ENCODE measurements around the gene ZNF280B. TPM values are rescaled to one million over a fixed set of nuclear protein-coding genes. Genes with fewer than 3 reads are reported as not detected.

ZNF280B gene
- total and polyA plus RNA-seq, 2 experiments from 2014 or later: 5.5 to 6.7 TPM

- H3K27me3 Mint-ChIP-seq (ENCODE audit: insufficient read depth, low read depth, poor library complexity): peaks cover 76% of the 10 kb centered on the region
Measured at GRCh38 chr22:22465094-22465602, 43.4 kb downstream of the ZNF280B start.

More at GRCh38 chr22:22465094-22465602, 43.4 kb downstream of the ZNF280B start:
- no peaks in the 10 kb centered on the region for H3K9me2 ChIP-seq (ENCODE audit: insufficient read depth)
- no peaks in the 10 kb centered on the region; the same call in 2 of the 3 replicates for H3K4me1 Mint-ChIP-seq
- peaks cover 15% of the 10 kb centered on the region; the same call in 2 of the 3 replicates for H3K36me3 Mint-ChIP-seq (ENCODE audit: low read depth)
- no peak for TF ChIP-seq ZNF462 (CRISPR knock-in tag; IDR thresholded peaks at IDR 0.05)
- TF ChIP-seq EZH2phosphoT487 (IDR thresholded peaks at IDR 0.05; ENCODE audit: unreplicated experiment): no peak
- TF ChIP-seq NANOG (IDR thresholded peaks at IDR 0.05; ENCODE audit: borderline replicate concordance): no peak
- TF ChIP-seq ZNF331 (CRISPR knock-in tag; IDR thresholded peaks at IDR 0.05; ENCODE audit: low read depth): no peak
- TF ChIP-seq CREB1 (CRISPR knock-in tag; IDR thresholded peaks at IDR 0.05; ENCODE audit: low read depth): no peak
- no peak for TF ChIP-seq REST (IDR thresholded peaks at IDR 0.05; ENCODE audit: unreplicated experiment)
- no peak for TF ChIP-seq ZNF114 (CRISPR knock-in tag; IDR thresholded peaks at IDR 0.05)
- no peak for TF ChIP-seq CTCF (conservative IDR thresholded peaks at IDR 0.05; ENCODE audit: low read depth in 2 of 2)
- TF ChIP-seq STAT1 (IDR thresholded peaks at IDR 0.05; ENCODE audit: unreplicated experiment): no peak
- TF ChIP-seq EZH2 (IDR thresholded peaks at IDR 0.05; ENCODE audit: low read depth, unreplicated experiment): no peak
- TF ChIP-seq JUNB (IDR thresholded peaks at IDR 0.05; ENCODE audit: unreplicated experiment): no peak
- no peak for TF ChIP-seq POLR2AphosphoS5 (IDR thresholded peaks at IDR 0.05; ENCODE audit: low read depth)
- TF ChIP-seq ETS1 (IDR thresholded peaks at IDR 0.05): no peak
- no peaks in the 10 kb centered on the region for H3K79me2 ChIP-seq (replicated peaks; ENCODE audit: insufficient read depth)
- ATAC-seq (no peak), DNase-seq (ENCODE audit: low spot score) (no peak)
- H4K20me1 ChIP-seq (replicated peaks; ENCODE audit: insufficient read depth): 0 out of 2 replicates have a peak, but pooled peaks cover 2% of the 10 kb centered on the region
- H3F3A ChIP-seq (replicated peaks; ENCODE audit: low read depth): no peaks in the 10 kb centered on the region
- no peak overlapping the region for H2AFZ ChIP-seq
- H3K4me3 ChIP-seq: no peak overlapping the region
- peaks cover 40% of the 10 kb centered on the region for H3K9me3 Mint-ChIP-seq
- no peak overlapping the region for H3K4me2 ChIP-seq
- no peak overlapping the region for H3K4me3 Mint-ChIP-seq
- no peak overlapping the region for H3K27ac ChIP-seq (ENCODE audit: low read depth)
- peaks cover 100% of the 10 kb centered on the region for H3K27me3 ChIP-seq (ENCODE audit: insufficient read depth)
- 0 out of 2 replicates have a peak, but pooled peaks cover 3% of the 10 kb centered on the region for H3K36me3 ChIP-seq (ENCODE audit: insufficient read depth)
- H3K4me1 ChIP-seq (ENCODE audit: insufficient read depth): no peaks in the 10 kb centered on the region
- H3K27ac Mint-ChIP-seq: no peak overlapping the region

Data from GM23338 (cell line).